CD4-positive, alpha-beta T cell treated with Interferon gamma for 1 hour (primary cell): ENCODE measurements around the gene DLGAP1.
A peak's percentile ranks its signal among the peaks of the same experiment; 100 is the strongest.

Experiments
- DNase-seq: peaks from one replicate; pipeline ENCODE4 v3.0.0-alpha.2; 2020

Gene DLGAP1

GRCh38 chr18:4143585-4143984, 311.5 kb downstream of the DLGAP1 start:
- DNase-seq, result no peak

GRCh38 chr18:4142876-4143275, 312.2 kb downstream of the DLGAP1 start:
- DNase-seq, result no peak

GRCh38 chr18:4134700-4135099, 320.4 kb downstream of the DLGAP1 start:
- no peak for DNase-seq

GRCh38 chr18:4130734-4131719, 324.1 kb downstream of the DLGAP1 start:
- no peak for DNase-seq

- no peak for DNase-seq
Measured at GRCh38 chr18:4126939-4127338, 328.2 kb downstream of the DLGAP1 start.

- no peak for DNase-seq
Measured at GRCh38 chr18:4125627-4126230, 329.4 kb downstream of the DLGAP1 start.

- DNase-seq, result no peak
Measured at GRCh38 chr18:4125224-4125623, 329.9 kb downstream of the DLGAP1 start.

- DNase-seq, result no peak
Measured at GRCh38 chr18:4119813-4120212, 335.3 kb downstream of the DLGAP1 start.

GRCh38 chr18:4119127-4119648, 335.9 kb downstream of the DLGAP1 start:
- DNase-seq, result no peak

- no peak for DNase-seq
Measured at GRCh38 chr18:4108016-4108415, 347.1 kb downstream of the DLGAP1 start.

GRCh38 chr18:4107049-4107467, 348.0 kb downstream of the DLGAP1 start:
- no peak for DNase-seq

GRCh38 chr18:4106407-4107033, 348.6 kb downstream of the DLGAP1 start:
- peak; percentile 4 for DNase-seq

- DNase-seq, result no peak
Measured at GRCh38 chr18:4102901-4103300, 352.2 kb downstream of the DLGAP1 start.

- no peak for DNase-seq
Measured at GRCh38 chr18:4101009-4101408, 354.1 kb downstream of the DLGAP1 start.

GRCh38 chr18:4096486-4096885, 358.6 kb downstream of the DLGAP1 start:
- DNase-seq, result no peak

GRCh38 chr18:4093676-4094075, 361.4 kb downstream of the DLGAP1 start:
- no peak for DNase-seq

GRCh38 chr18:4084382-4084900, 370.7 kb downstream of the DLGAP1 start:
- no peak for DNase-seq

- DNase-seq, result no peak
Measured at GRCh38 chr18:4078246-4078645, 376.9 kb downstream of the DLGAP1 start.

- no peak for DNase-seq
Measured at GRCh38 chr18:4077721-4078120, 377.4 kb downstream of the DLGAP1 start.

- no peak for DNase-seq
Measured at GRCh38 chr18:4077204-4077603, 377.9 kb downstream of the DLGAP1 start.

- no peak for DNase-seq
Measured at GRCh38 chr18:4074647-4075046, 380.5 kb downstream of the DLGAP1 start.

- no peak for DNase-seq
Measured at GRCh38 chr18:4069183-4069582, 385.9 kb downstream of the DLGAP1 start.

- no peak for DNase-seq
Measured at GRCh38 chr18:4068552-4069158, 386.5 kb downstream of the DLGAP1 start.
